AG09309 (cell line): ENCODE data around the gene ZNF286A.
"Not testable (repeated sequence)": the region's sequence is repeated elsewhere in the genome, so short reads cannot be mapped to it uniquely, and the experiment has no call there.

Source experiments
- DNase-seq: peaks from one replicate; pipeline ENCODE4 v3.0.0-alpha.2; 2010; ENCODE audit warnings: low read depth
- H3K4me3 ChIP-seq: 2 replicates; pipeline ENCODE4 v1.5.1; 2011; ENCODE audit warnings: mild to moderate bottlenecking, low read depth, low read length, moderate library complexity; ENCODE audit not compliant: control insufficient read depth
- CTCF ChIP-seq: IDR thresholded peaks from 2 replicates; pipeline ENCODE4 v1.5.1; 2011; ENCODE audit warnings: mild to moderate bottlenecking, low read depth, low read length, inconsistent platforms; ENCODE audit not compliant: insufficient read depth, control insufficient read depth; ENCODE audit errors: missing control alignments

The ZNF286A gene

GRCh38 chr17:15733174-15733789 lies 33.7 kb downstream of the ZNF286A start:
- not testable (repeated sequence) for H3K4me3 ChIP-seq, DNase-seq

- not testable (repeated sequence) for H3K4me3 ChIP-seq, DNase-seq
These were observed 37.0 kb downstream of the ZNF286A start for GRCh38 chr17:15736578-15736977.

GRCh38 chr17:15738066-15738465 lies 38.5 kb downstream of the ZNF286A start:
- no peak overlapping the region for H3K4me3 ChIP-seq
- no peak for DNase-seq
- no peak for TF ChIP-seq CTCF

GRCh38 chr17:15739259-15739658 lies 39.7 kb downstream of the ZNF286A start:
- DNase-seq, H3K4me3 ChIP-seq: not testable (repeated sequence)

GRCh38 chr17:15740041-15740440 lies 40.5 kb downstream of the ZNF286A start:
- DNase-seq, H3K4me3 ChIP-seq: not testable (repeated sequence)

- DNase-seq, result no peak
- no peak for TF ChIP-seq CTCF
- no peak overlapping the region for H3K4me3 ChIP-seq
These were observed 41.1 kb downstream of the ZNF286A start for GRCh38 chr17:15740570-15741120.

- no peak for DNase-seq
- no peak overlapping the region for H3K4me3 ChIP-seq
- TF ChIP-seq CTCF, result no peak
These were observed 42.1 kb downstream of the ZNF286A start for GRCh38 chr17:15741624-15742023.

- no peak for DNase-seq
These were observed 42.7 kb downstream of the ZNF286A start for GRCh38 chr17:15742051-15742795.

More at GRCh38 chr17:15742051-15742795, 42.7 kb downstream of the ZNF286A start:
- no peak for TF ChIP-seq CTCF
- H3K4me3 ChIP-seq, result no peak overlapping the region
